NCI-H187 (cell line): Measurements from ENCODE around the gene FSCN2.

Experiments used
- DNase-seq, 2 experiments: peaks; one replicate each; lab custom pipeline; 2025; lab: John Stamatoyannopoulos, UW

Gene FSCN2

DNA sequence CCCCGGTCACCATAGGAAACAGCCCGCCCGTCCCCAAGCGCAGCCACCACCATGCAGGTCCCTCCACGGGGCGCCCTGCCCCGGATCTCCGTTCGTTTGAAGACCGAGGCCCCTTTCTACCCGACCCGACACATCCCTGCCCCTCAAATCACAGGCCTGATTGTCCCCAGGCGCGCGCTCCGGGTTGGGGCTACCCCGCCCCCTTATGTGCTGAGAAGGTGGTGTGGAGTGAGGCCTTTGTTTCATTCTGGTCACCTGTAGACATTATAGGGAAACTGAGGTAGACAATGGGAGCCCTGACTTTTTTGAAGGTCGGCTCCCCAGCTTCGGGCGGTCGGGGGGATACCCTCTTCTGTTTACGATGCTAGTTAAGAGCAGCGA lies 14.8 kb upstream of the FSCN2 start:
- DNase-seq, result peak in 1 of 2 experiments; percentile 40

- no peak for DNase-seq
These were observed 14.3 kb upstream of the FSCN2 start for GRCh38 chr17:81513753-81514488.

- no peak for DNase-seq
These were observed 13.8 kb upstream of the FSCN2 start for GRCh38 chr17:81514489-81514738.

DNA sequence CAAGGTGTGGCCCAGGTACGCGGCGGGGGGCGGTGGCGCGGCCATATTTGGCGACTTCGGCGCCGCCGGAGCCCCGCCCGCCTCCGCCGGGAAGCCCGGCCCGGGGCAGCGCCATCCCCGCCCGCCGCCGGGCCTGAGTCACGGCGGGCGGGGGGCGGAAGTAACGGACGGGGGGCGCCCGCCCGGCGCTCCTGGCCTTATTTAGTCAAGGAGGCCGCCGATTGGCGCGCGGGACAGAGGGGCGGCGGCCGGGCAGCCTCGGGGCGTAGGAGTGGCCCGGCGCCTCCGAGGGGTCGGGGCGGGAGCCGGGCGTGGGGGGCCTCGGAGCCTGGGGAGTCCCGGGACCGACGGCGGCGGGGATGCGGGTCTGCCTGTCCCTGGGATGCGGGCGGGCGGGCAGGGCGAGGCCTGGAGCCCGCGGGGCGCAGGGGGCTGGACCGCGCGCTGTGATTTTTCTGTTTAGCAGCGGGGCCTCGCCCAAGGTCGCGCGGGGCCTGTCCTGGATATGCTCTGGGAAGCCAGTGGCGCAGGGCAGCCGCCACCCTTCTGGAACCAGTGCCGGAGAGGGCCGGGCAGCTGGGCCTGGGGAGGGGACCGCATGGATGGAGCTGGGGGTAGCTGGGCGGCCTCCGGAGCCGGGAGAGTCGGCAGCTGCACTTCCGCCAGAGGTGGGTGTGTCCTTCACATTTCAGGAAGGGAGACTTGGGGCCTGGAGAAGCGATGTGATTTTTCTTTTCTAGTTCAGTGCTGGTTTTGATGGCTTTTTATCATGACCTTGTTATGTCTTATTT lies 13.2 kb upstream of the FSCN2 start:
- peak; percentile 23 to 56 for DNase-seq

DNA sequence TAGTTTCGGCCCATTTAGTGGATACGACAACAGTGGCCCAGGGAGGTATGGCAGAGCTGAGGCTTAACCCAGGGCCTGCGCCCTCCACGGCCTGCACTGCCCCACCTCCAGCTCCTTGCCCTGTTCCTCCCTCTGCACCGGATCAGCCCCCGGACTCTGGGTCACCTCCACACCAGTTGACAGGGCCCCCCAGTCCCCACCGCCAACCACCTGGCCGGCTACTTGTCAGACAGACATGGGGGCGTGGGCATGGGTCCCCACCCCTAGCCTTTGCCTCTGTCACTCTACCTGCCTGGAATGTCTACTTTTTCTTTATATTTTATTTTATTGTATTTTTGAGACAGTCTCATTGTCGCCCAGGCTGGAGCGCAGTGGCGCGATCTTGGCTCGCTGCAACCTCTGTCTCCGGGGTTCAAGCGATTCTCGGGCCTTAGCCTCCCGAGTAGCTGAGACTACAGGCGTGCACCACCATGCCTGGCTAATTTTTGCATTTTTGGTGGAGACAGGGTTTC lies 12.6 kb upstream of the FSCN2 start:
- DNase-seq, result no peak

DNA sequence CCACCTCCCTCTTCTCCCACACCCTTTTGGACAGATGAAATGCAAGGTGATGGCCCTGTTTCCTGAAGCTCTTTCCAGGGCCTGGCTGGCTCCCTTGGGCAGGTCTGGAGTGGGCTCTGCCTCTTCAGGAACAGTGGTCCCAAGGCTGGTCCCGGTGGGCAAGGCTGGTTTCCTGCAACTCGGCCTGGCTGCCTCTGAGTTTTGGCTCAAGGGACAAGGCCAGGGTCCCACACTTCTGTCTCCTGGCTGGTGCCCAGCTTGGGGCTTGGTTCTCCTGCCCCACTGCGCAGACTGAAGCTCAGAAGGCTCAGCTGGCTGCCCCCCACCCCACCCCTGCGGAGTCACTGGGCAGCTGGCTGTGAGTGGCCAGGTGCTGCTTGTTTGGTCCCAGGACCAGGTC lies 11.7 kb upstream of the FSCN2 start:
- DNase-seq, result no peak

DNA sequence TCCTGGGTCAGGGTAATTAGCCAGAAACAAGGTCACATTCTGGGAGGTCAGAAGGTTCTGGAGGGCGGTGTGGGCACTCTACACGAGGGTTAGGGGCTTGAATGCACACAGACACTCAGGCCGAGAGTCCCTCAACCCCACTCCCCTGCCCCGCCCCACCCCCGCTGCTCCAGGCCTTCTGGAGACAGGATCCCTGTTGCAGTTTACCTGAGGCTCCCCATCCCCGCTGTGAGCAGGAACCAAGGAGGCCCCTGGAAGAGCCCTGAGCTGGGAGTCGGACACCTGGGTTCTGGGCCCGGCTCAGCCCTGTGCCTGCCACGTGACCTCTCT lies 11.2 kb upstream of the FSCN2 start:
- no peak for DNase-seq

- no peak for DNase-seq
These were observed 10.7 kb upstream of the FSCN2 start for GRCh38 chr17:81517339-81518112.

GRCh38 chr17:81518113-81518784 lies 9.9 kb upstream of the FSCN2 start:
- no peak for DNase-seq

GRCh38 chr17:81518785-81519283 lies 9.3 kb upstream of the FSCN2 start:
- peak in 1 of 2 experiments; percentile 23 for DNase-seq

DNA sequence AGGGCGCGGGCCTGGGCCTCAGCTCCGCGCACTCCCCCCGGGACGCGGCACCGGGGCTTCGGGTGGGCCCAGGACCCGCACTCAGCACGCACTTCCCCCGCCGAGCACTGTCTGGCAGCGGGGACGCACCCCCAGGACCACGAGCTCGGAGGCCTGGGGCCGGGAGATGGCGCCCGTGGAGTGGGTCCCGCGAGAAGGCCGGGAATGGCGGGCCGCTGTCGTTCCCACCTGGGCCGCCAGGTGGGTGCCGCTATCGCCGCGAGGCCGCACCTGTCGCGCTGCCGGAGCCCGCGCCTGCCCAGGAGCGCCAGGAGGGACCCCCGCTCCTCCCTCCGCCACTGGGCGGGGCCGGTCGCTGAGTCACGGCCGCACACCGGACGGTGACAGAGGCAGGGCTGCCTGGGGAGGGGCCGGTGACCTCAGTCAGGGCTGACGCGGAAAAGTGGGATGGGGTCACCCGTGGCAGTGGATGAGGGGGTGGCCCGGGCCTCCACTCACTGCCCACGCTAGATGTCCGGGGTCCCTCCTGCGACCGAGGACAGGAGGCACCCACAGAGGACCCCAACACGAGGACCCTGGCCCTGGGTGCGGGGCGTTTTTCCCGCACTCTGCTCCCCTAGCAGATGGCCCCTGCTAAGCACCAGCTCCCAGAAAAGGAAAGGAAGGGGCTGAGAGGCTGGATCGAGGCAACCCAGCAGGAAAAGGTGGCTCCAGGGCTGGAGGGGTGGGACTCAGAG lies 8.7 kb upstream of the FSCN2 start:
- DNase-seq, result peak; percentile 6 to 45

- no peak for DNase-seq
These were observed 7.9 kb upstream of the FSCN2 start for GRCh38 chr17:81520021-81520901.

DNA sequence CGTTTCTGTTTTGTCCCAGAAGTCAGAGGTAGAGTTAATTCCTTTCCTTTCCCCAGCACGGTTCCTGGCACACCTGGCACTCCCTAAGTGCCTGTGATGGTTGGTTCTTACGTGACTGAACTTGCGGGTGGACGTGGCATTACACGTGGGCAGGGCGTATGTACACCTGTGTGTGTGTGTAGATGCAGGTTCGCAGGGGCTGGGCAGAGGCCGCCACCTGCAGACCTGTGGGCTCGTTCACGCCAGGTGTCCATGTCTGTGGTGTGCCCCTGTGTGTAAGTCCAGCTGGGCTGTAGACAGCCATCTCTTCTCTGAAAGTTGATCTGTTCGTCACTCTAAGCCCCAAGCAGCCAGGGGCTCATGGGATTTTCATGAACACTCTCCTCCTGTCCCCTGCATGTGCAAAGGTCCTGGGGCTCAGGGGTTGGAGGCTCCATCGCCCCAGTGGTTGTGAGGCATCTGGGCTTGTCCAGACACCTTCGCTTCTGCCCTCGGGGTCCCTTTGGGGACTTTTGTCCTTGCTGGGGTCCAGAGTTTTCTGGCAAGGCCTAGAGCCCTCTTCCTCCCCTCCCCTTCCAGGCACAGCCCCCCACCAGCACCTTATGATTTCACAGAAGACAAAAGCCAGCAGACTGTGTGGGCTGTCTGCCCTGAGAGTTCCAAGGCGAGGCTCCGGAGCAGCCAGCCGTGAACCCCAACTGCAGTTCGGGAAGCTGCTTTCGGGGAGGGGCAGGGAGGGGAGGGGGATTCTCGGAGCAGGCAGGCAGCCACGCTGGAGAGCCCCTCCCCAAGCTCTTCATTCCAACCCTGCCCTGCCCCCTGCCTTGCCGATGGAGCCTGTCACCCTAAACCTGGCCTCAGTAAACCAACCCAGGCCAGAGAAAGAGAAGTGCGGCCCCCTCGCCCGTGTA lies 5.4 kb upstream of the FSCN2 start:
- DNase-seq, result no peak

GRCh38 chr17:81523402-81524038 lies 4.7 kb upstream of the FSCN2 start:
- DNase-seq, result no peak

DNA sequence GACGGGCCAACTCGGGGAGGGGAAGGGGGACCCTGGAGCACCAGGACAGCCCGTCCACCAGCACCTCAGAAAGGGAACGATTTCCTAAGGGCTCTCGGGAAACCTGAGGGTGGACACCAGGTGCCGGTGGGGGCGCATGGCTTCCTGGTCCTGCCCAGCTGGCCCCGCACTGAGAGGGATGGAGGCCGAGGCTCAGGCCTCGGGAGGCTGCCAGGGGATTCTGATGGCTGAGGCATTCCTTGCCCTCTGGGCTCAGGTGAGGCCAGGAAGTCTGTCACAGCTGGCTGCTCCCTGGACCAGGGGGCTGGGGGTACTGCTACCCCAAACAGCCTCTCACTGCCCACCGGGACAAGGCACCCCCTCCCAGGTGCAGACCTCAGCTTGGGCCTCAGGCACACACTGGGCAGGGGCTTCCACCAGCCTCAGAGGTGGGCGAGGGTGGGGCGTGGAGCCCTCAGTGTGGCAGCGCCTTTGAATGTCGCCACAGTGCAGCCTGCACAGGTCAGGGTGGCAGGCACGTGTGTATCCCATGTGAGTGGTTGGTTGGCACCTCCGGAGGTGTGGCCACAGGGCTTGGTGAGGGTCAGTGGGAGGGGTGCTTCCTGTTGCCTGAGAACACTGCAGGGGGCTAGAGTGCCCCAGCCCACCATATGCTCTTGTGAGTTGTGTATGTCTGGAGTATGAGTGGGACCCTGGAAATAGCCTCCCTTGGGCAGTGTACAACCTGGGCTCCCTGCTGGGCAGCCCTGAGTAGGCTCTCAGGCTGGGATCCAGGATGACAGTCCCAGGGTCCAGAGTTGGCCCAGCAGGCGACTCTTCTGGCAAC lies 3.9 kb upstream of the FSCN2 start:
- no peak for DNase-seq

GRCh38 chr17:81524865-81525159 lies 3.4 kb upstream of the FSCN2 start:
- no peak for DNase-seq

GRCh38 chr17:81526662-81527571 lies 1.3 kb upstream of the FSCN2 start:
- no peak for DNase-seq
